DND-41 (cell line): Measurements from ENCODE around the gene CASP4.

Experiments used
- ATAC-seq: fragments of 200-7000 bp; cut with Tn5 transposase; 3 replicates; pipeline ENCODE4 v1.9.1; 2021; ENCODE audit warnings: low read depth; ENCODE audit not compliant: insufficient read depth
- DNase-seq: peaks from one replicate; pipeline ENCODE4 v3.0.0-alpha.2; 2020
- H2AFZ ChIP-seq: 2 replicates; pipeline ENCODE4 v1.6.0; 2012; ENCODE audit warnings: low read depth, low read length
- H3K27ac ChIP-seq: 2 replicates; pipeline ENCODE4 v1.5.1; 2012; ENCODE audit warnings: low read length, inconsistent platforms
- H3K27me3 ChIP-seq: fragments of 200-600 bp; sonication (generic); 2 replicates; pipeline ENCODE4 v1.6.0; 2012; ENCODE audit warnings: low read length, mild to moderate bottlenecking, inconsistent platforms; ENCODE audit not compliant: insufficient read depth, poor library complexity
- H3K36me3 ChIP-seq: 2 replicates; pipeline ENCODE4 v1.5.1; 2012; ENCODE audit warnings: low read length, inconsistent platforms; ENCODE audit not compliant: insufficient read depth
- H3K4me1 ChIP-seq: 2 replicates; pipeline ENCODE4 v1.5.1; 2012; ENCODE audit warnings: mild to moderate bottlenecking, low read length; ENCODE audit not compliant: insufficient read depth
- H3K4me2 ChIP-seq: 2 replicates; pipeline ENCODE4 v1.6.0; 2012; ENCODE audit warnings: mild to moderate bottlenecking, moderate library complexity, low read length, inconsistent platforms; ENCODE audit not compliant: insufficient read depth
- H3K4me3 ChIP-seq, 2 experiments: fragments of 200-600 bp in 1 of 2; shearing (Covaris generic) in 1 of 2; 2 replicates each; pipeline ENCODE4 v1.5.1; 2012 to 2016; ENCODE audit warnings: inconsistent platforms in 2 of 2, low read length in 2 of 2, mild to moderate bottlenecking in 2 of 2, low read depth in 1 of 2, moderate library complexity in 1 of 2
- H3K79me2 ChIP-seq: 2 replicates; pipeline ENCODE4 v1.6.0; 2012; ENCODE audit warnings: low read length, inconsistent platforms; ENCODE audit not compliant: insufficient read depth
- H3K9ac ChIP-seq: 2 replicates; pipeline ENCODE4 v1.6.0; 2012; ENCODE audit warnings: low read depth, mild to moderate bottlenecking, inconsistent platforms, low read length, moderate library complexity
- H3K9me3 ChIP-seq: 2 replicates; pipeline ENCODE4 v1.5.1; 2012; ENCODE audit warnings: low read length, moderate library complexity, mild to moderate bottlenecking, inconsistent platforms; ENCODE audit not compliant: insufficient read depth, severe bottlenecking
- H4K20me1 ChIP-seq: 2 replicates; pipeline ENCODE4 v1.6.0; 2012; ENCODE audit warnings: low read length; ENCODE audit not compliant: insufficient read depth
- CTCF ChIP-seq: IDR thresholded peaks from 2 replicates; pipeline ENCODE4 v1.5.1; 2012; ENCODE audit warnings: borderline replicate concordance, low read length, moderate library complexity, mild to moderate bottlenecking; ENCODE audit not compliant: poor library complexity, severe bottlenecking; ENCODE audit errors: extremely low read depth
- EZH2 ChIP-seq: IDR thresholded peaks from 3 replicates; pipeline ENCODE4 v1.6.1; 2012; ENCODE audit warnings: borderline replicate concordance, low read depth, mild to moderate bottlenecking, moderate library complexity, low read length, inconsistent platforms; ENCODE audit not compliant: severe bottlenecking

CASP4 gene

GRCh38 chr11:104965735-104966134 lies 2.6 kb downstream of the CASP4 start:
- no peak for DNase-seq
- Histone ChIP-seq H3K9ac (no peak overlapping the region), H3K79me2 (peaks cover 73% of the 10 kb centered on the region), H2AFZ (no peak overlapping the region), H4K20me1 (peaks cover 2% of the 10 kb centered on the region; the same call in 1 of the 2 replicates), H3K27me3 (no peaks in the 10 kb centered on the region), H3K4me1 (peaks cover 33% of the 10 kb centered on the region), H3K36me3 (peaks cover 56% of the 10 kb centered on the region), H3K4me2 (peak overlapping the region; percentile 81), H3K9me3 (peaks cover 32% of the 10 kb centered on the region), H3K27ac (no peak overlapping the region), H3K4me3 (peak overlapping the region in 1 of 2 experiments; percentile 62; a peak in 1 of 4 replicates)
- ATAC-seq, result no peak
- no peak for TF ChIP-seq EZH2

- peaks cover 85% of the 10 kb centered on the region for H3K79me2 ChIP-seq
- peaks cover 2% of the 10 kb centered on the region; the same call in 1 of the 2 replicates for H4K20me1 ChIP-seq
- no peak overlapping the region for H2AFZ ChIP-seq
- H3K27ac ChIP-seq, result no peak overlapping the region
- H3K27me3 ChIP-seq, result no peaks in the 10 kb centered on the region
- no peak for DNase-seq
- H3K4me3 ChIP-seq, result no peak overlapping the region
- no peak for ATAC-seq
- H3K4me2 ChIP-seq, result no peak overlapping the region
- H3K4me1 ChIP-seq, result peaks cover 30% of the 10 kb centered on the region
- peaks cover 56% of the 10 kb centered on the region for H3K36me3 ChIP-seq
- no peak overlapping the region for H3K9ac ChIP-seq
- peaks cover 32% of the 10 kb centered on the region for H3K9me3 ChIP-seq
- no peak for TF ChIP-seq EZH2
- no peak for TF ChIP-seq CTCF
These were observed 4.1 kb downstream of the CASP4 start for GRCh38 chr11:104964247-104964646.

GRCh38 chr11:104962852-104963251 lies 5.5 kb downstream of the CASP4 start:
- no peaks in the 10 kb centered on the region for H3K27me3 ChIP-seq
- peaks cover 32% of the 10 kb centered on the region for H3K9me3 ChIP-seq
- peaks cover 94% of the 10 kb centered on the region for H3K79me2 ChIP-seq
- H3K4me3 ChIP-seq, result no peak overlapping the region
- no peak overlapping the region for H3K4me2 ChIP-seq
- H3K27ac ChIP-seq, result no peak overlapping the region
- peaks cover 4% of the 10 kb centered on the region; the same call in 1 of the 2 replicates for H4K20me1 ChIP-seq
- H2AFZ ChIP-seq, result no peak overlapping the region
- ATAC-seq (no peak), DNase-seq (no peak)
- H3K36me3 ChIP-seq, result peaks cover 56% of the 10 kb centered on the region
- TF ChIP-seq CTCF (no peak), EZH2 (no peak)
- peaks cover 27% of the 10 kb centered on the region for H3K4me1 ChIP-seq
- no peak overlapping the region for H3K9ac ChIP-seq

- H3K4me2 ChIP-seq, result no peak overlapping the region
These were observed 11.1 kb downstream of the CASP4 start for GRCh38 chr11:104957280-104957679.

More at GRCh38 chr11:104957280-104957679, 11.1 kb downstream of the CASP4 start:
- Histone ChIP-seq H3K4me3 (no peak overlapping the region), H3K9me3 (peaks cover 2% of the 10 kb centered on the region), H2AFZ (no peak overlapping the region), H4K20me1 (peaks cover 4% of the 10 kb centered on the region; the same call in 1 of the 2 replicates), H3K79me2 (peaks cover 84% of the 10 kb centered on the region), H3K27ac (no peak overlapping the region), H3K36me3 (peaks cover 44% of the 10 kb centered on the region), H3K4me1 (peaks cover 5% of the 10 kb centered on the region; the same call in 1 of the 2 replicates), H3K9ac (no peak overlapping the region), H3K27me3 (no peaks in the 10 kb centered on the region)
- no peak for TF ChIP-seq EZH2
- no peak for TF ChIP-seq CTCF
- no peak for DNase-seq
- ATAC-seq, result no peak
